H1 (cell line): Measurements from ENCODE around the gene FAM76B. TPM values are rescaled to one million over a fixed set of nuclear protein-coding genes. Genes with fewer than 3 reads are reported as not detected.

Source experiments
- CTCF ChIA-PET: fragments of 300-600 bp; sonication (Branson Sonifier 250); formaldehyde crosslinking; loops from one replicate; lab custom pipeline; 2021; ENCODE audit not compliant: partially characterized antibody; lab: Charles Lee
- POLR2A ChIA-PET: fragments of 300-600 bp; sonication (Branson Sonifier 250); formaldehyde crosslinking; loops from one replicate; lab custom pipeline; 2021; ENCODE audit warnings: inconsistent platforms; ENCODE audit not compliant: partially characterized antibody; lab: Charles Lee
- DNase-seq, 2 experiments: peaks; one replicate each; pipeline versions ENCODE4 v3.0.0 to v3.0.0-alpha.2; 2010 to 2022; ENCODE audit warnings: low spot score in 2 of 2, low read depth in 1 of 2, mixed read lengths in 1 of 2
- FAIRE-seq: peaks from 2 replicates; lab custom pipeline; 2011; peaks lifted over from hg19 to GRCh38; lab: Jason Lieb, UNC
- H2AFZ ChIP-seq: 2 replicates; pipeline ENCODE4 v1.8.1; 2012; ENCODE audit warnings: low read length, inconsistent platforms
- H2AK5ac ChIP-seq: 2 replicates; pipeline ENCODE4 v1.6.1; 2013; ENCODE audit warnings: low read depth, low read length
- H2BK120ac ChIP-seq: replicated peaks from 2 replicates; pipeline ENCODE3; 2013; ENCODE audit warnings: low read depth, low read length, inconsistent platforms
- H2BK12ac ChIP-seq: 2 replicates; pipeline ENCODE4 v1.6.1; 2013; ENCODE audit warnings: low read depth, low read length
- H2BK15ac ChIP-seq: 2 replicates; pipeline ENCODE4 v1.6.1; 2013; ENCODE audit warnings: low read length
- H2BK20ac ChIP-seq: 2 replicates; pipeline ENCODE4 v1.6.1; 2013; ENCODE audit warnings: low read length
- H2BK5ac ChIP-seq: 2 replicates; pipeline ENCODE4 v1.6.1; 2013; ENCODE audit warnings: low read depth, low read length
- H3K14ac ChIP-seq: 2 replicates; pipeline ENCODE4 v1.6.1; 2013; ENCODE audit warnings: inconsistent platforms; ENCODE audit not compliant: insufficient read length
- H3K18ac ChIP-seq: 2 replicates; pipeline ENCODE4 v1.6.1; 2013; ENCODE audit warnings: low read length; ENCODE audit errors: extremely low read depth
- H3K23ac ChIP-seq: 2 replicates; pipeline ENCODE4 v1.6.1; 2013; ENCODE audit warnings: inconsistent platforms; ENCODE audit not compliant: insufficient read length
- H3K23me2 ChIP-seq: 2 replicates; pipeline ENCODE4 v1.6.1; 2013; ENCODE audit warnings: low read depth, low read length
- H3K27ac ChIP-seq: 2 replicates; pipeline ENCODE4 v1.6.1; 2011; ENCODE audit warnings: low read depth, low read length, inconsistent platforms
- H3K27me3 ChIP-seq, 4 experiments: replicated peaks in 1 of 4; 1 replicate in 1 of 4; 2 replicates in 3 of 4; pipeline versions ENCODE4 v1.6.1 to v1.8.1; 2011 to 2013; ENCODE audit warnings: low read length in 3 of 4, mild to moderate bottlenecking in 3 of 4, inconsistent platforms in 2 of 4, mixed read lengths in 2 of 4, moderate library complexity in 1 of 4; ENCODE audit not compliant: control insufficient read depth in 3 of 4, insufficient read depth in 3 of 4; ENCODE audit errors: extremely low read depth in 1 of 4
- H3K36me3 ChIP-seq, 4 experiments: 2 replicates each; pipeline versions ENCODE4 v1.6.1 to v1.8.1; 2011 to 2013; ENCODE audit warnings: mild to moderate bottlenecking in 4 of 4, low read length in 3 of 4, moderate library complexity in 2 of 4, control low read depth in 1 of 4, inconsistent platforms in 1 of 4; ENCODE audit not compliant: insufficient read depth in 4 of 4, control insufficient read depth in 2 of 4
- H3K4ac ChIP-seq: replicated peaks from 2 replicates; pipeline ENCODE3; 2013; ENCODE audit warnings: low read length, low read depth, mixed read lengths, inconsistent platforms; ENCODE audit not compliant: insufficient read length
- H3K4me1 ChIP-seq, 4 experiments: replicated peaks in 1 of 4; 1 replicate in 1 of 4; 2 replicates in 3 of 4; pipeline versions ENCODE4 v1.6.1 to v1.8.1; 2011 to 2013; ENCODE audit warnings: low read length in 3 of 4, inconsistent platforms in 2 of 4, mixed read lengths in 1 of 4; ENCODE audit not compliant: insufficient read depth in 4 of 4, control insufficient read depth in 3 of 4
- H3K4me2 ChIP-seq, 2 experiments: 2 replicates each; pipeline versions ENCODE4 v1.6.1 to v1.8.1; 2011 to 2013; ENCODE audit warnings: low read depth in 2 of 2, low read length in 2 of 2, control low read depth in 1 of 2, inconsistent platforms in 1 of 2, mild to moderate bottlenecking in 1 of 2; ENCODE audit not compliant: insufficient read depth in 1 of 2
- H3K4me3 ChIP-seq, 4 experiments: fragments of 200-600, 300-600 bp in 1 of 4; sonication (generic), shearing (Covaris generic), sonication (Bioruptor Twin) in 1 of 4; 2 replicates each; pipeline versions ENCODE4 v1.5.1 to v1.8.1; 2011 to 2016; ENCODE audit warnings: low read length in 4 of 4, low read depth in 3 of 4, control low read depth in 2 of 4, inconsistent platforms in 2 of 4, mild to moderate bottlenecking in 2 of 4, mixed read lengths in 1 of 4, moderate library complexity in 1 of 4; ENCODE audit not compliant: insufficient read depth in 2 of 4; ENCODE audit errors: extremely low read depth in 1 of 4
- H3K56ac ChIP-seq: replicated peaks from 2 replicates; pipeline ENCODE3; 2013; ENCODE audit warnings: low read depth, mild to moderate bottlenecking, mixed read lengths, low read length, inconsistent platforms; ENCODE audit not compliant: insufficient read length
- H3K79me1 ChIP-seq: 2 replicates; pipeline ENCODE4 v1.6.1; 2013; ENCODE audit warnings: low read depth, low read length, control low read depth
- H3K79me2 ChIP-seq, 2 experiments: 2 replicates each; pipeline versions ENCODE4 v1.6.1 to v1.8.1; 2012 to 2013; ENCODE audit warnings: low read length in 2 of 2, mild to moderate bottlenecking in 2 of 2, inconsistent platforms in 1 of 2; ENCODE audit not compliant: insufficient read depth in 2 of 2, control insufficient read depth in 1 of 2
- H3K9ac ChIP-seq, 4 experiments: replicated peaks in 1 of 4; 1 replicate in 1 of 4; 2 replicates in 3 of 4; pipeline versions ENCODE4 v1.6.1 to v1.8.1; 2011 to 2013; ENCODE audit warnings: low read depth in 3 of 4, low read length in 3 of 4, control low read depth in 2 of 4, mild to moderate bottlenecking in 2 of 4, moderate library complexity in 2 of 4, inconsistent platforms in 1 of 4; ENCODE audit errors: extremely low read depth in 1 of 4
- H3K9me3 ChIP-seq, 2 experiments: 2 replicates each; pipeline versions ENCODE4 v1.6.1 to v1.8.1; 2012 to 2013; ENCODE audit warnings: mild to moderate bottlenecking in 2 of 2, moderate library complexity in 2 of 2, control low read depth in 1 of 2, inconsistent platforms in 1 of 2, low read depth in 1 of 2, low read length in 1 of 2, mixed read lengths in 1 of 2; ENCODE audit not compliant: insufficient read depth in 2 of 2
- H4K20me1 ChIP-seq, 2 experiments: replicated peaks in 1 of 2; 2 replicates each; pipeline versions ENCODE3 to v1.8.1; 2011 to 2013; ENCODE audit warnings: inconsistent platforms in 2 of 2, low read length in 2 of 2, mild to moderate bottlenecking in 1 of 2; ENCODE audit not compliant: insufficient read depth in 2 of 2, control insufficient read depth in 1 of 2
- H4K5ac ChIP-seq: 2 replicates; pipeline ENCODE4 v1.6.1; 2013; ENCODE audit warnings: low read length, low read depth, mixed read lengths, inconsistent platforms; ENCODE audit not compliant: insufficient read length
- H4K8ac ChIP-seq: 2 replicates; pipeline ENCODE4 v1.8.0; 2013; ENCODE audit warnings: mild to moderate bottlenecking, moderate library complexity, low read length, inconsistent platforms; ENCODE audit not compliant: insufficient read depth; ENCODE audit errors: extremely low read depth
- H4K91ac ChIP-seq: replicated peaks from 2 replicates; pipeline ENCODE3; 2013; ENCODE audit warnings: low read length, mixed read lengths, inconsistent platforms; ENCODE audit not compliant: insufficient read length
- BCL11A ChIP-seq, 2 experiments: IDR thresholded peaks; one replicate each; pipeline ENCODE4 v1.6.1; 2011; ENCODE audit warnings: low read depth in 2 of 2, low read length in 2 of 2, mild to moderate bottlenecking in 2 of 2
- HDAC2 ChIP-seq, 2 experiments: fragments of 300-600 bp in 1 of 2; sonication (generic) in 1 of 2; IDR thresholded peaks; 2 replicates each; pipeline ENCODE4 v1.6.1; 2011 to 2012; ENCODE audit warnings: low read depth in 2 of 2, low read length in 2 of 2, mild to moderate bottlenecking in 2 of 2, moderate library complexity in 2 of 2, borderline replicate concordance in 1 of 2, inconsistent platforms in 1 of 2
- RBBP5 ChIP-seq: IDR thresholded peaks from 2 replicates; pipeline ENCODE4 v1.7.1; 2012; ENCODE audit warnings: low read depth, mild to moderate bottlenecking, inconsistent platforms, low read length, moderate library complexity, borderline replicate concordance
- RNF2 ChIP-seq: fragments of 200-900, 300-1000 bp; sonication (generic); IDR thresholded peaks from 2 replicates; pipeline ENCODE4 v1.7.1; 2016; ENCODE audit warnings: borderline replicate concordance, low read depth, mild to moderate bottlenecking, antibody characterized with exemption, low read length; ENCODE audit not compliant: poor library complexity, severe bottlenecking; ENCODE audit errors: missing control alignments
- SP4 ChIP-seq: IDR thresholded peaks from 2 replicates; pipeline ENCODE4 v1.6.1; 2012; ENCODE audit warnings: low read length, inconsistent platforms
- TBP ChIP-seq: IDR thresholded peaks from 2 replicates; pipeline ENCODE4 v1.6.1; 2011; ENCODE audit warnings: low read depth, low read length, improper control_type of control experiment
- WGBS, 2 experiments: shearing (Covaris generic) in 1 of 2; methylation state at CpG; one replicate each; pipeline versions ENCODE4 v1.1.6 to v1.1.7; 2013 to 2015; ENCODE audit warnings: low lambda C conversion rate in 2 of 2, mixed read lengths in 2 of 2, inconsistent platforms in 1 of 2, low coverage in 1 of 2, missing lambda C conversion rate in 1 of 2; ENCODE audit not compliant: insufficient replicate concordance in 2 of 2, insufficient coverage in 1 of 2, insufficient read length in 1 of 2; ENCODE audit errors: extremely low coverage in 1 of 2, missing lambda C conversion rate in 1 of 2; 5-methylcytosine and 5-hydroxymethylcytosine counted together
- polyA plus RNA-seq, 7 experiments: library from polyadenylated mRNA; depleted of rRNA in 3 of 7; stranded (reverse) in 5 of 7; unstranded in 2 of 7; fragments of >200 nt in 5 of 7; fragments of 200-250 nt in 2 of 7; gene quantifications; 1 replicate in 5 of 7; 2 replicates in 1 of 7; 4 replicates in 1 of 7; pipeline versions ENCODE4 v1.2.1 to v1.2.3, GENCODE V29; 2011 to 2013; ENCODE audit warnings: missing spikeins in 2 of 7, mixed read lengths in 2 of 7
- total RNA-seq: library from RNA; stranded (reverse); fragmentation: NEBNext Ultra II Directional; extraction: Animal tissue kit (Norgen Biotek cat#: 25700); gene quantifications from 2 replicates; pipeline ENCODE4 v1.2.1, GENCODE V29; 2021
- TF ChIP-seq, protein P1 (sequence below): IDR thresholded peaks from 2 replicates; pipeline ENCODE4 v1.6.1; 2011; ENCODE audit warnings: low read length, improper control_type of control experiment

FAM76B gene
- total and polyA plus RNA-seq, 2 of the 8 experiments (the other 6 are each of a cell fraction or from before 2014, with no cell fraction given) = 11.0 to 22.3 TPM

- Histone ChIP-seq H2BK20ac (no peak overlapping the region), H2AFZ (no peak overlapping the region), H2BK120ac (no peak overlapping the region), H3K4me2 (no peak overlapping the region), H2AK5ac (no peak overlapping the region), H2BK5ac (no peak overlapping the region), H2BK12ac (no peak overlapping the region), H3K4ac (no peak overlapping the region), H3K23ac (no peak overlapping the region), H3K56ac (no peak overlapping the region), H3K14ac (no peak overlapping the region), H3K23me2 (no peaks in the 10 kb centered on the region), H3K79me1 (no peaks in the 10 kb centered on the region), H3K79me2 (no peaks in the 10 kb centered on the region), H3K4me3 (no peak overlapping the region), H3K18ac (no peak overlapping the region), H3K36me3 (peaks cover 5 to 64% (median 43%) of the 10 kb centered on the region in 4 experiments; a peak in 7 of 8 replicates), H3K4me1 (no peaks in the 10 kb centered on the region), H4K5ac (no peak overlapping the region), H3K9me3 (no peaks in the 10 kb centered on the region), H4K8ac (no peak overlapping the region), H2BK15ac (no peak overlapping the region), H3K27ac (no peak overlapping the region), H4K20me1 (no peaks in the 10 kb centered on the region), H4K91ac (no peak overlapping the region), H3K27me3 (no peaks in the 10 kb centered on the region), H3K9ac (no peak overlapping the region)
- ChIA-PET POLR2A (interaction anchor here (1.3 to 1.7 kb wide), 3 partner anchors 17 to 589 kb away, joined by 3 to 8 read pairs (median 3); no protein-coding TSS in a partner anchor), CTCF (interaction anchor here (0.6 to 8.2 kb wide), 44 partner anchors 8 to 627 kb away, joined by 3 to 47 read pairs (median 4); partner anchors contain the start of genes CCDC82, JRKL and MAML2)
- DNase-seq = peak; percentile 5 to 55
- FAIRE-seq = peak; percentile 93
- 22% methylated on average over 3 of the region's 3 CpGs; no CpG with 5 or more reads in 1 of the 2 experiments for WGBS, 2 experiments
- TF ChIP-seq, protein P1, sequence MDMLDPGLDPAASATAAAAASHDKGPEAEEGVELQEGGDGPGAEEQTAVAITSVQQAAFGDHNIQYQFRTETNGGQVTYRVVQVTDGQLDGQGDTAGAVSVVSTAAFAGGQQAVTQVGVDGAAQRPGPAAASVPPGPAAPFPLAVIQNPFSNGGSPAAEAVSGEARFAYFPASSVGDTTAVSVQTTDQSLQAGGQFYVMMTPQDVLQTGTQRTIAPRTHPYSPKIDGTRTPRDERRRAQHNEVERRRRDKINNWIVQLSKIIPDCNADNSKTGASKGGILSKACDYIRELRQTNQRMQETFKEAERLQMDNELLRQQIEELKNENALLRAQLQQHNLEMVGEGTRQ = no peak
- TF ChIP-seq RNF2 (no peak), BCL11A (IDR thresholded peaks at IDR 0.05; ENCODE audit: low read depth in 2 of 2, low read length in 2 of 2) (no peak), RBBP5 (no peak), TBP (no peak), HDAC2 (IDR thresholded peaks at IDR 0.05; ENCODE audit: borderline replicate concordance in 1 of 2, low read depth in 2 of 2, low read length in 2 of 2) (0 out of 4 replicates have a peak, but pooled peaks of 1 of the 2 experiments have one; percentile 20), SP4 (no peak)
These were observed 46.3 kb upstream of the FAM76B start for GRCh38 chr11:95835768-95836488.
